GM19468 (cell line): ENCODE results near the gene CDKL5.
"Not testable (repeated sequence)": the region's sequence is repeated elsewhere in the genome, so short reads cannot be mapped to it uniquely, and the experiment has no call there.

Experiments used
- ATAC-seq: cut with Tn5 transposase; IDR thresholded peaks from one replicate; pipeline ENCODE4 v1.9.1; 2021; ENCODE audit warnings: mild to moderate bottlenecking, moderate library complexity, moderate number of reproducible peaks; ENCODE audit not compliant: unreplicated experiment; ENCODE audit errors: extremely low read depth

The CDKL5 gene

DNA sequence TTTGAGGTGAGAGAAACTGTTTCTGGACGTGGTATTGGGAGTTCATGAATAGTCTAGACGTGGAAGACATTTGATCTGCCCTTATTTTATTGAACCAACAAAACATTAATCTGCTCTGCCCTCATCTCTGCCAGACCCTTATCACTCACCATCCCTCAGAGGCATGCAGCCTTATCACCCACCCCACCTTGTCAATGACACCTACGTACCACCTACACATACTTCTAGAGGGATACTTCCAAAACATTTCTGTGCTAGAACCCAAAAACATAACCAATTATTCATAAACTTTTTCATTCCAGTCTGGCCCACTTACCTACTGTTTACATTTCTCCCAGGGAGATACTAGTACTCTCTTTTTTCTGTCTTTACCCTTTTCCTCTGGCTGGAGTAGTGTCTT, 141.3 kb downstream of the CDKL5 start:
- no peak for ATAC-seq

DNA sequence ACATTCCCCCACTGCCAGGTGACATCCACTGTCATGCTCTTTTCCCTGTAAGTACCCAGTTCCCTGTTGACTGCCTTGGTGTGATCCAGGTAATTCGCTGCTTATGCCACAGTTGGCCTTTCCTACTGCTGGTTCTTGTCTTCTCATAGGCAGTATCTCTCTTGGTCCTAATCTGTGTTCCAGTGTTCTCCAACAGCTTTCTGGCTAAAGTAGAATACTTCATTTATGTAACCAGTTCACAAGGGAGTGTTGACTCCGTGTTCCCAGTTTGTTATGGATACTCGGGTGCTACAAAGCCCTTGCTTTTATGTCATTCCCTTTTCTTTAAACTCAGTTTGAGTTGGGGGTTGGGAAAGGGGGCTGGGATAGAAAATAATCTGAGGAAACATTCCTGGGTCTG, 148.1 kb downstream of the CDKL5 start:
- ATAC-seq = no peak

DNA sequence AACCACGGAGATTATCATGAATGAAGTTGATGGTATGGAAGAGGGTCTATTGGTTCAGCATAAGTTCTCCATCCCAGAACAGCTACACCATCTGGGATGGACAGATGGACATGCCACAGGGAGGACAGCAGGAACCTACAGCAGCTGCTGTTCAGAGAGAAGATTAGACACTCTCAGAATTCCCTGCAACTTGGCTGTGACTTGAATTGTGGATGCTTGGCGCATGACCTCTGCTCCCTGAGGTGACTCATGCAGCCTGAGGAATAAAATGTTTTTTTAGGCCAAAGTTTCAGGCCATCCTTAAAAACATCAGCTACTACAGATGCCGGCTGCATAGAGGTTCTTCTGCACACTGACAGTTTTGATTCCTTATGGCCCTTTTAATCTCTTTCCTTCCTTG, 149.2 kb downstream of the CDKL5 start:
- no peak for ATAC-seq

DNA sequence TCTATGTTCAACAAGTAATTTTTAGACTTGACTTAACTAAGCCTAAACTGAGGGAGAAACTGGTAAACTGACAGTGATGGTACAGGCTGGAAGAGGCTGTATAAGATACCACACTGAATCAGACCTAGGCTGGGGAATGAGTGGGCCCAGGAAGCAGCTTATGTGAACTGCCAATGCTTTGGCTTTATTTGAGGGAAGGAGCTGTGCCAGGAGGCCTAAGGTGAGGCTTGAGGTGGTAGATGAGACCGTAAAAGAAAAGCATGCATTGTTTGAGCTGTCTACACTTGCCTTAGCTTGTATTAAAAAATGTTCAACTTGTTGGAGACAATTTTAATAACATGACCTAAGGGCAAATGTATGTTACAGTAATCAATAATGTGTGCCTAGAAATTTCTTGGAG, 150.3 kb downstream of the CDKL5 start:
- ATAC-seq = no peak

DNA sequence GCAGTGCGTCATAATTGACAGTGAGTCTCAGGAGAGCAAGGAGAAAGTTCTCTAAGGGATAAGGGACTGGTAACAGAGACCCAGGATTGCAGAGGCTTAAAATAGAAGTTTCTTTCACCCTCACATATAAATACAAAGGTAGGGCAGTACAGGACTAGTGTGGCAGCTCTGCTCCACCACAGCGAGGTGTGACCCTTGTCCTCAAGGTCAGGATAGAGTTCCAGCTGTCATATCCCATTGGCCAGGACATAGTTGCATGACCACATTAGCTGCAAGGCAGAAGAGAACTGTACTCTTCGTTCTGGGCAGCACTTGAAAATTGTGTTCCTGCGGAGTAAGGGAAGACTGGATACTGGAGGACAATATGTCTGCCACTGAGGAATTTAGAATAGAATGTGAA, 152.0 kb downstream of the CDKL5 start:
- ATAC-seq = no peak

DNA sequence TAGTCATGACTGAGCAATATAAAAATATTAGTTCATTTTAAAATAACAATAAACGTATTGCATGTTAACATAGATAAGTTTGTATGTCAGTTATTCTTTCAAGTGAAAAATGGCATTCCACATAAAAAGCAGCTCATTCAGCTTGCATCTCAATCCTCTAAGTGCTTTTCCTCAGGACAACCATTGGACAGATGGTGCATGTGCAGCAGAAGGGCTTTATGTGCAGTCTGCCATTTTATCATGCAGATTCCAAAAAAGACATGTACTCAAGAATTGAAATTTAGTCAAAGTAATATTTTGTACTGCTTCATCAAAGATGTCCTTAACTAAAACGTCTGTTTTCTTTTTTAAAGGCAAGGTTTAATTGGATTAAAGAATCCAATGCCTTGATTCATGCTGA, 153.1 kb downstream of the CDKL5 start:
- no peak for ATAC-seq

DNA sequence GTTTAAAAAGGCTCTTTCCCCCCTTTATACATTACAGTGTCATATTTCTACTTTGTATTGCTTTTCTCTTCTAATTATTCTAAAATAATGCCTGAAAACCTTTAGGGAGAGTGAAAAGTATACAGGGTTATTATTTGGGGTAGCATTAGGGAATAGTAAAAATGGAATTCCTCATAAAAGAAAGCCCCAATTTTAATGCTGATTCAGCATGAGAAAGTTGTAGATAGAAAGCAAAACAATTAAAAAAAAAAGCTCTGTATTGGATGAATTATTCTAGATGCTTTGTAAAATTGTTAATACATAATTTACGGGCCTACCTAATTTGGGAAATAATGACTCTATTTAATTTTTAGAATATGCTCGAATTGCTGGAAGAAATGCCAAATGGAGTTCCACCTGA, 154.1 kb downstream of the CDKL5 start:
- no peak for ATAC-seq

DNA sequence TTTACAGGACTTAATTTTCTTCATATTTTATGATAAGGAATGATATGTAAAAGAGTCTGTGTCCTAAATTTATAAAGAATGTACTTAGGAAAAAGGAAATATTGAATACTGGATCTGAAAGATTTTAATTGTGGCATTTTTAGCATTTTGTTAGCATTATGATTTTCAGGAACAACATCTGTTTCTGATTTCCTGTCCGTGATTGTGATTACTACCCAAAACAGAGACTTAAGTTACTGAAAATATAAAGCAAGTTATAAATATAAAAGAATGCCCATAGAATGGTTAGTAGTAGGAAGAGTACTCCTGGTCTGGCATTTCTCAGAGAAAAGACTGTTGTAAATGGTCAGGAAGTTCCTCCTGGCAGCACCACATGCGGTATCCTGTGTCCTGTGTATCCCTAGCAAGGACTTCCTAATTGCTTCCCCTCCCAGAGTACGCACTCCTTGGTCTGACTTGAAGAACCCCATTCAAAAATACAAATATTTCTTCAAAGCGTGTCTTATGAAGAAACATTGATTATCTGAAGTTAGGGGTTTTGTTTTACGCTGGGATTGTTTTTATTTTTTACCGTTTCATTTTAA, 157.6 kb downstream of the CDKL5 start:
- ATAC-seq = no peak

DNA sequence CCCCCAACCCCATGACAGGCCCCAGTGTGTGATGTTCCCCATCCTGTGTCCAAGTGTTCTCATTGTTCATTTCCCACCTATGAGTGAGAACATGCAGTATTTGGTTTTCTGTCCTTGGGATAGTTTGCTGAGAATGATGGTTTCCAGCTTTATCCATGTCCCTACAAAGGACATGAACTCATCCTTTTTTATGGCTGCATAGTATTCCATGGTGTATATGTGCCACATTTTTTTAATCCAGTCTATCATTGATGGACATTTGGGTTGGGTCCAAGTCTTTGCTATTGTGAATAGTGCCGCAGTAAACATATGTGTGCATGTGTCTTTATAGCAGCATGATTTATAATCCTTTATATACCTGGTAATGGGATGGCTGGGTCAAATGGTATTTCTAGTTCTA, 163.9 kb downstream of the CDKL5 start:
- not testable (repeated sequence) for ATAC-seq

DNA sequence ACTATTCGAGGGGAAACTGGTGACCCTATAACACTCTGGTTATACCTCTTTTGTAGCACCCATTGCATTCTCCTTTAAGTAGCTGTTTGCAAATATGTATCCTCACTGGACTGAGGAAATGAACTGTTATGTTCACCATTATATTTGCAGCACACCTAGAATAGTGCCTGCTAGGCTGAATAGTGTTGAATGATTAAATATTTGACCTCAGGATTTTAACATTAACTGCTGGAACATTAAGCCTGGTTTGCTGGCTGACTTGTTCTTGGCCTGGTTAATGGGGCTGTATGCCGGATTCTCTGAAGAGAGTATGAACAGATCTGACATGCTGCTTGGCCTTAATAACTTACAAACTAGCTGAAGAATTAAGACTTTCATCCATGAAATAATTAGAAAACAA, 166.4 kb downstream of the CDKL5 start:
- no peak for ATAC-seq

DNA sequence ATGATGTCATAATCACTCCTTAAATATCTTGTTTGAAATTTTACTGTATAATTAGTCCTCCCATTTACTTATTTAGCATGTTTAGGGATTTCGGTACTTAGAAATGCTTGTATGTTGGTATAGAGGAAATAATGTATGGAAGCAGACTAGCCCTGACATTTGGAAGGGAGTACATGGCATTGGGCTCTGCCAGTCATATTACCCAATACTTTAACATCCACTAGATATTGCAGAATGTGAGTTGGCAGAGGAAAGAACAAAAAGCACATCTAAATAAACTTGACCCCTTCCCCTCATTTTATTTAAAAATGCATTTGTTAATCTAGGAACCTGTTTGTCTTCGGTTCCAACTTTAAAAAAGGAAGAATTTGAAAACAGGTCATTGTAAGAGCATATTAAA, 168.7 kb downstream of the CDKL5 start:
- no peak for ATAC-seq

DNA sequence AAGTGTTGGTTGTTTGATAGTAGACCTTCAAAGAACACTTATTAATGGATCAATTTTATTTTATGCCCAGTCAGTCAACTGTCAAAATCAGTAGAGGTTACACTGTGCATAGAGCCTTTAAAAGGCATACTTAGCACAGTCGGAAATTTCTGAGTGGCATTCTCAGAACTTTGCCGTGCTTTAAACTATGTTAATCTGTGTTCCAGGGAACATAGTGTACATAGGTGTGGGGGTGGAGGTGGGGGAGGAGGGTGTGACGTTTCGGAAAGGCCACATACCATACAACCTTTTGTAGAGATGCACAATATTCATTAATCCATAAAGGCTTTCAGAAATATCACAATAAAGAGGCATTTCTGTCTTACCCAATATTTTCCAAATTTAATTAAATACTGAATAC, 170.7 kb downstream of the CDKL5 start:
- no peak for ATAC-seq

DNA sequence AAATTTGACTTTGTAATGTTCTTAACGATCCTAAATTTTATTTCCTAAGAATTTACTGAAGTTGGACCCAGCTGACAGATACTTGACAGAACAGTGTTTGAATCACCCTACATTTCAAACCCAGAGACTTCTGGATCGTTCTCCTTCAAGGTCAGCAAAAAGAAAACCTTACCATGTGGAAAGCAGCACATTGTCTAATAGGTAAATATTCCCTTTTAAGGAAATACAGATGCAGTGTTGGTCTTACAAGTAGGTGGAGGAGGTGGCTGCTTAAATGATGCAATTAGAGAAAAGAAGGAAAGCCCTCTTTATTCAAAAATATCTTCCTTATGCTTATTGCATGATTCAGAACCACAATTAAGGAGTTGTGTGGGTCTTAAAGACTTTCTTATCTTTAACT, 173.0 kb downstream of the CDKL5 start:
- ATAC-seq = no peak

DNA sequence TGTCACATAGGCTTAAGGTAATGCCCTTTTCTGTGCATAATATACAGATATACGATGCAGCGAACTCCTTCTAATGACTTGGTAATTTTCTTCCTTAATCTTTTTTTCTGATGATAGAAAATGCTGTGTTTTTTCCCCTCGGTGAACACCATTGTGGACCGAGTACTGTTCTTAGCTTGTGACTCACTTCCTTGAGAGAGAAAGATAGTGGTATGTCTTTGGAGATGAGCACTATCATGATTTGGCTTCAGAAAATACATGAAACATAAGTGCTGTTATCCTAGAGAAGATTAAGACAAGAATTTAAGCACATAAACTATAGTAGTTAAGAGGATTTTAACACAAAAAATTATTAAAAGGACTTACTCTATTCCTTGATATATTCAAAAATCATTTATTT, 182.6 kb downstream of the CDKL5 start:
- no peak for ATAC-seq

DNA sequence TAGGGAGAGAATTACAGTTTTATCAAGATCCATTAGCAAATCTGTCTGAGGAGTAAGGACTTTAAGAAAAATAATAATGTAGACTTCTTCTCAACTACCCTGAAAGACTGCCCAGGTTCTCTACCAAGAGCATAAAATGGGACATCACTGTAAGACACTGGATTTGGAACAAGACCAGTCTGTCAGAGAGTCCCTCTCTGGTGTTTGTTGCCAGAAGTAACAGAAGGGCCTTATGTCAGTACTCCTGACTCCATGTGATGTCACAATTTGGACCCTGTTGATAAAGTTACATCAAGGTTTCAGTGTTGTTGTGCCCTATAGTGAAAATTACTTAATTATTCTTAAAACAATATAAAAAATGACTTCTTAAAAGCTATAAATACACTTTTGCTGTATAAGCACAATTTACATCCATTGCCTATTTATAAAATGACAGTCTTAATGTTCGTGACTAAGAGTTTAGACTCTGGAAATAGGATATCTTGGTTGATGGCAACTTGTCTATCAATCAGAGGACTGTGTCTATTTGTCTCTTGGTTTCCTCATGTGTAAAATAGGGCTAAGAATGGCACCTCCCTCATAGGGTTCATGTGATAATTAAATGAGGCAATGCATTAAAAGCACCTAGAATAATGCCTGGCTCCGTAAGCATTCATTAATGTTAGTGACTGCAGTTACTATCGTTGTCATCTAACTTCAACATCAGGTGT, 188.7 kb downstream of the CDKL5 start:
- ATAC-seq = no peak

DNA sequence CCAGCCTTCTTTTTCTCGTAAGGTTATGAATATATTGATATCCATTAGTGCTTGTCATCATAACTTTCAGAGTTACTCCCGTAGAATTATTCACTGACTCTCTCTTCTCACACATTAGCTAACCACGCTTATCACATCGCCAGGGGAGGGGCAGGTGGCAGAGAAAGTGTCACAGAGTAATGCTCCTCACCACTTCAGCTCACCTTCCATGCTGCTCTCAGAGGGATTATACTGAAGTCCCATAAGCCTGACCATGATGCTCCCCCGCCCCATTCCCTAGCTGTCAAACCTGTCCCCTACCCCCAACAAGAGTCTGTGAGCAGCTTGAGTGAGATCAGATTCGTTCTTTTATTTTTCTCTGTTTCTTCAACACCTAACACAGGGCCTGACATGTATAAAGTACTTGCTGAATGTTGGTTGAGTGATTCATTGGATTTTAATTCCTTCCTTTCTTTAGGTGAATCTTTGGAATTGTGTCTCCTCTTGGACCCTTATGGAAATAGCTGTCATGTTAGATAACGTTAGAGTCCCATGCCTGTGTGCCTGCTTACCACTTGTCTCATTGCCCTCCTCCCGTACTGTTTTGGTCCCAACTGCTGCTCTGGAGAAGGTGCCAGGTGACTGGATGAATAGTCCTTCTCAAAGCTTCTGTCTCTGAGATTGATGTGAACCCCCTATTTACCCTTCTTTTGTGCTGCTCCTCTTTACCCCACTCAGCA, 191.4 kb downstream of the CDKL5 start:
- no peak for ATAC-seq

DNA sequence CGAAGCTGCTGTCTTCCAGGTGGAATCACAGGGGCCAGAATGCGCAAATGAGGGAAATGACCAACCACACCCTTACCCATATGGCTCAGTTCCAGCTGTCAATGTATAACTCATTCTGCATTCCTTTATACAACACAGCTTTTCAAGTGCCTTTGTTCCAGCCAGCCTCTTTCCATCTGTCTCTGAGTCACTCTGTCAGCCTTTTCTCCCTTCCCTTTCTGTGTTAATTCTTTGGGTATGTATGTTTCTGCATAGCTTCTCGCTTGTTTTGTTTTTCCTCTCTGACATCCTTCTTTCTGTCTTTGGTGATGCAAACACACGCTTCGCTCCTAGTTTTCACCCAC, 192.0 kb downstream of the CDKL5 start:
- ATAC-seq = no peak

DNA sequence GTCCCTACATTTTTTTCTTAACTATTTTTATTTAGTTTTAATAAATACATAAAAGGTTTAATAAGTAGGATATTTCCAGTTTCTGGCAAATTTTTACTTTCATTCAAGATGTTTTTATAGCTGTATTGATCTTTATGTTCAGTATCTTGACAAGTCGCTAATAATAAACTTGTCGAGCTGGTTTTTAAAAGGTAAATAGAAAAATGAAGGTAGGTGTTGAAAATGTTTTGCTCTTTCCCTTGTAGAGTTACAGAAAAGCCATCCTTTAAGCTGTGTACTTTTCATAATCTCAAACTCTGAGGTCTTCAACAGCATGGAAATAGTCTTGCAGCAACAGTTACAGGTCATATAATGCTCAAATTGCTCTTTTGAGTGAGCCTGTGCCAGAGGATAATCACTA, 193.9 kb downstream of the CDKL5 start:
- no peak for ATAC-seq

DNA sequence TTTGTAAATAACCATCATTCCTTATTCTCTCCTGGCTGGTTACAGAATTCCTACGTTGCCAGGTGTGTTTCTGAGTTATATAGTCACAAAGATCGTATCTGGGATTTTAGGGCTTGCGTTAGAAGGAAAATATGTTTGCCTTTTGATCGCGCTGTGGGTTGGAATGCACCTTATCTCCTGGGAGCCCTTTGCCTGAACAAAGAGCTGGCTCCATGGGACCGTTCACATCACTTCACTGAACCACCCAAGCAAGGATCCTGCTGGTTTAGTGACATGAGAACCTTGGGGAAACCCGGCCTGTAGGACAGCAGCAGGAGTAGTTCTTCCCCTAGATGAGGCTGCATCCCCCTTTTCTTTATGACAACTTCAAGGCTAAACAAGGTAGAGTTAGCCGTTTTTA, 194.9 kb downstream of the CDKL5 start:
- ATAC-seq = no peak

DNA sequence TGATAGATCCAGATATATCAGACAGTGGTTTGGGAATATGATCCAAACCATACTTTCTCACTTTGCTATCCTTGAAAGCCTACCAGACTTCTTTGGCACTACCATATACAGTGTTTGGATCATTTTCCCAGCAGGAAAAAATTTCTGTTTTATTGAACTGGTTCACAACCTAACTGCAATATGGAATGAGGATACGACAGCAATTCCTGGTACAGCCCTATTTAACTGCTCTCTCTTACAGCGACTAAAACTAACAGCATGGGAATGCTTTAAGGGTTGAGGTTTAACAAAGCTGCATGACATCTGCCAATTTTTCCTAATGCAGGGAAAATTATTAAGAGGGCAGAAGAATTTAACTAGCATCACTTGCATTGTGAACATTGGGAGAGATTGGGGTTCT, 199.2 kb downstream of the CDKL5 start:
- ATAC-seq = no peak

DNA sequence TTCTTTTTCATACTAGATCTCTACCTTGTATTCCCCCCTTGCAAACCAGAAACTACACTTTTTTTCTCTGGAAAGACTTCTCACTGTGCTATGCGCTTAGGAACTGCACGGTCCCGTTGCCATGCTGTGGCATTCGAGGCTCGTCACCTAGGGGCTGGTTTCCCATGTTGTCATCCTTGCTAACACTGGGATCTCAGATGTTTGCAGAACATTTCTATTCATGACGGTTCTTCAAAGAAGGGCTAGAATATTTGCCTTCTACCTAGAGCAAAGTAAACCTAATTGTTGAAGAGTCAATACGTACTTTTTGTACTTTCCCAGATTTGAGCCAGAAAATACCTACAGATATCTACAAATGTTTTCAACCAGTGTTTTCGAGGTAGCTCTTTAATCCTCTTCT, 205.5 kb downstream of the CDKL5 start:
- ATAC-seq = no peak

DNA sequence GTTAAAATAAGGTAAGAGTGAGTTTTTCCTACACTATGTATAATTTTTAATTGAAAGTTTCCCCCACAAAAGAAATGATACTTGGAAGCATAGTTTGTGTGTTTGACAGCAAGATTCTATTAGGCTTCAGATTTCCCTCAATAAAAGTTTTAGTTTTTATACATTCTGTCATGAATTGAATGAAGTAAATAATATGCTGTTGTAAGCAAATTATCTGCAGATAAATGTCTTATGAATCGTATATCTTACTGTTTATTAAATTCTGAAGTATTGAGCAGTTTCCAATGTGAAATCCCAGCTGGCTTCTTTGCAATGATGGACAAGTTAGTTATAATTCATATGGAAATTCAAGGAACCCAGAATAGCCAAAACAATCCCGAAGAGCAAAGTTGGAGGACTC, 213.0 kb downstream of the CDKL5 start:
- no peak for ATAC-seq
